ENCODE results near the gene RNF175. TPM values are rescaled to one million over a fixed set of nuclear protein-coding genes. Genes with fewer than 3 reads are reported as not detected.

The RNF175 gene
- total RNA-seq, 6 experiments from 2014 or later, result 0.20 TPM; not detected in 5

DNA sequence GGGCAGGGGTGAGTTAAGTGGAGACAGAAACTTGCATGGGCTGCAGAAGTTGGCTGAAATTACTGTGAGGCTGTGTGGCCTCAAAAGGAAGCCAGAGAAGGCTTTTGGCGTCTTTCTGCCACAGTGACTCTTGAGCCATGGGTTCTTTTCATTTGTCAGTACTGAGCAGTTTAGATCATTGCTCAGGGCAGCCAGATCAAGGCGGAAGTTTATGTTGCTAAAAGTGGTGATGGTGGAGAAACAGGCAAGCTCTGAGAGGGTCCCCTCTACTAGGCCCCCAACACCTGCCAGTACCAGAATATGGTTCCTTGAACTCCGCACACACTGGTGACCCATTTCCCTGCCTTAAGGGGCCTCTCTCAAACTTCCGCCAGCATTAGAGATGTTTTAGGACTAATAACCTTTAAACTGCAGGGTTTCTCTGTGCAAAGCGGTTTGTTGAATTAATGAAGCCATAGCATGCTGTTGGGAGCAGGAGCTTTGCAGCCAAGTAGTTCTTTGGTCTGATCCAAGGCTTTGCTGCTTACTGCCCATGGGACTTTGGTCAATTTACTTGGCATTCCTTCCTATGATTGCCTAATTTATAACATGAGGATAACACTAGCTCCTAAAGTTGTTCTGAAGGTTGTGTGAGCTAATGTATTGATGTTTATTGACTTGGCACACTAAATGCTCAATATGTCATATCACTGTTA lies 34.5 kb downstream of the RNF175 start:
- Histone ChIP-seq H3K4me3 (no peak overlapping the region), H3K27ac (no peak overlapping the region), H3K36me3 (no peaks in the 10 kb centered on the region), H3K27me3 (no peaks in the 10 kb centered on the region), H3K4me1 (peaks cover 0 to 9% (median 4%) of the 10 kb centered on the region in 4 donors), H3K9me3 (no peaks in the 10 kb centered on the region)
- WGBS (ENCODE audit: insufficient coverage, low coverage, low lambda C conversion rate, missing lambda C conversion rate), result 60% methylated on average over 4 of the region's 5 CpGs
- intact Hi-C loops (cut with DNase I), result no loop called here
- TF ChIP-seq CTCF (IDR thresholded peaks at IDR 0.05) (no peak), POLR2A (IDR thresholded peaks at IDR 0.05) (no peak)
- ATAC-seq (peak; percentile 80 to 93 (median 85)), DNase-seq (no peak)

DNA sequence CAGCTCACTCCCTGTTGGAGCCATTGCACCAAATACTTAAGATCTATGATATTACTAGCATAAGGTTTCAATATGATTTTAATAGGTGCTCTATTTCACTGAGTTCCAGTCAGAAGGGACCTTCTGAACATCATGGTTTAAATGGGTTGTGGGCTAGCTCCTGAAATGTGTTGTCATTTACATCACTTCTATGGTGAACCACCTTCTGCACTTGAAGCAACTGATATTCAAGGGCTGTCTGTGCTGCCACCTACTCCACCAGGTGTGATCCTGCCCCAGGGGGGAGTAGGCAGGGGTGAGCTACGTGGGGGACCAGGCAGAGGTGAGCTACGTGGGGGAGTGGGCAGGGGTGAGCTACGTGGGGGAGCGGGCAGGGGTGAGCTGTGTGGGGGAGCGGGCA lies 35.2 kb downstream of the RNF175 start:
- DNase-seq (no peak), ATAC-seq (no peak)
- H3K9me3 ChIP-seq, result no peaks in the 10 kb centered on the region
- WGBS (ENCODE audit: insufficient coverage, low coverage, low lambda C conversion rate, missing lambda C conversion rate), result 90% methylated on average over 5 of the region's 5 CpGs
- H3K27me3 ChIP-seq, result no peaks in the 10 kb centered on the region
- intact Hi-C loops (cut with DNase I), result no loop called here
- H3K4me1 ChIP-seq, result peaks cover 0 to 9% (median 4%) of the 10 kb centered on the region in 4 donors
- H3K36me3 ChIP-seq, result no peaks in the 10 kb centered on the region
- H3K27ac ChIP-seq, result no peak overlapping the region
- no peak overlapping the region for H3K4me3 ChIP-seq
- no peak for TF ChIP-seq POLR2A (IDR thresholded peaks at IDR 0.05)
- TF ChIP-seq CTCF (IDR thresholded peaks at IDR 0.05), result no peak

- WGBS (ENCODE audit: insufficient coverage, low coverage, low lambda C conversion rate, missing lambda C conversion rate), result 40% methylated on average over 1 of the region's 1 CpG
- intact Hi-C loops (cut with DNase I), result no loop called here
- Histone ChIP-seq H3K4me3 (no peak overlapping the region), H3K4me1 (peaks cover 0 to 9% (median 4%) of the 10 kb centered on the region in 4 donors), H3K27me3 (no peaks in the 10 kb centered on the region), H3K36me3 (no peaks in the 10 kb centered on the region), H3K27ac (no peak overlapping the region), H3K9me3 (no peaks in the 10 kb centered on the region)
- DNase-seq (no peak), ATAC-seq (no peak)
- TF ChIP-seq CTCF (IDR thresholded peaks at IDR 0.05) (no peak), POLR2A (IDR thresholded peaks at IDR 0.05) (no peak)
Measured at GRCh38 chr4:153722036-153722435, 37.8 kb downstream of the RNF175 start.

DNA sequence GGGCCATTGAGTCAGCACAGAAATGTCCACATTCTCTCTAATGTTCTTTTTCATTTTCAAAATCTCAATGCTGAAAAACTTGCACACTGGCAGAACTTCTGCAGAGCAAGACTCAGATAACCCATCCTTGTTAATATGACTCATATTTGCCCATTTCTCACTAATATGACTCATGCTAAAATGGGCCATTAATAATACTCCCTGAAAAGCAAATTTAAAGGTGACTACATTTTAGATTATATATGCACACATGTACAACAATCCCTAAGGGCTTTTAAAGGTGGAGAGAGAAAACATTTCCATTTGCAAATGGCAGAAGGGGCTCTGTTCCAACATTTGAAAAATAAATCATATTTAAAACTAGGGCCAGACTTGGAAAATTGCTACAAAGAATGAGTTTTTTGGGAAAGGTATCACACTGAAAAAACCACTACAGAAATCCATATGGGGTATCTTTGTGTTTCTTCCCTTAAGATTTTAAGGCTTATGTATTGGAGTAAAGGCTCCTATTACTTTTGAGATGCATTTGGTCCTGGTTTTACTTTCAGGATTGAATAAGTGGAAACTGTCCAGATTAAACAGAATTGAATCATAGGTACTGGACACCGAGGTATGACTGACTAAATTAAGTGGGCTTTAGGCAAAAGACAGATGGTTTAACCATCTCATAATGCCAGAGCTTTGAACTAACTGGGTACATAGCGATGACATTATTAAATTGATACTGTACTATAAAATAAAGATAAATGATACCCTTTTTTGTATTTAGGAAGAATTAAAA lies 45.8 kb downstream of the RNF175 start:
- ATAC-seq, result no peak

GRCh38 chr4:153710681-153711080 lies 49.1 kb downstream of the RNF175 start:
- TF ChIP-seq CTCF (IDR thresholded peaks at IDR 0.05) (no peak), POLR2A (IDR thresholded peaks at IDR 0.05) (no peak)
- Histone ChIP-seq H3K36me3 (no peaks in the 10 kb centered on the region), H3K27ac (no peak overlapping the region), H3K9me3 (no peaks in the 10 kb centered on the region), H3K4me3 (no peak overlapping the region), H3K27me3 (no peaks in the 10 kb centered on the region), H3K4me1 (no peaks in the 10 kb centered on the region)
- DNase-seq, result no peak
- intact Hi-C loops (cut with DNase I), result no loop called here
- no peak for ATAC-seq
- 50% methylated on average over 1 of the region's 1 CpG for WGBS (ENCODE audit: insufficient coverage, low coverage, low lambda C conversion rate, missing lambda C conversion rate)

More for the DNA sequence above, 45.8 kb downstream of the RNF175 start:
- Histone ChIP-seq H3K9me3 (no peaks in the 10 kb centered on the region), H3K27me3 (no peaks in the 10 kb centered on the region), H3K4me3 (no peak overlapping the region), H3K4me1 (no peaks in the 10 kb centered on the region), H3K36me3 (no peaks in the 10 kb centered on the region), H3K27ac (no peak overlapping the region)
- TF ChIP-seq POLR2A (IDR thresholded peaks at IDR 0.05), result no peak
- no peak for DNase-seq
- 69% methylated on average over 2 of the region's 2 CpGs for WGBS (ENCODE audit: insufficient coverage, low coverage, low lambda C conversion rate, missing lambda C conversion rate)
- intact Hi-C loops (cut with DNase I), result no loop called here
